C1 segment of cervical spinal cord (tissue), 14 donors: ENCODE measurements around the gene TDP1.
A peak's percentile ranks its signal among the peaks of the same experiment; 100 is the strongest.
"Not testable (repeated sequence)": the region's sequence is repeated elsewhere in the genome, so short reads cannot be mapped to it uniquely, and the experiment has no call there.

Experiments
- DNase-seq, 14 donors: peaks; one replicate each; lab custom pipeline; 2025; lab: John Stamatoyannopoulos, UW

Gene TDP1

GRCh38 chr14:90049390-90049789 is 93.7 kb downstream of the TDP1 start:
- DNase-seq, result no peak

- no peak for DNase-seq
Measured at GRCh38 chr14:90050271-90050670, 94.5 kb downstream of the TDP1 start.

GRCh38 chr14:90053044-90053443 is 97.3 kb downstream of the TDP1 start:
- no peak for DNase-seq

GRCh38 chr14:90054803-90055202 is 99.1 kb downstream of the TDP1 start:
- no peak for DNase-seq

- DNase-seq, result no peak
Measured at GRCh38 chr14:90056826-90057225, 101.1 kb downstream of the TDP1 start.

- no peak for DNase-seq
Measured at GRCh38 chr14:90058876-90059458, 103.2 kb downstream of the TDP1 start.

- DNase-seq, result peak in 8 of 14 donors; percentile 23 to 74 (median 37)
Measured at GRCh38 chr14:90060312-90060964, 104.7 kb downstream of the TDP1 start.

- no peak for DNase-seq
Measured at GRCh38 chr14:90060965-90061684, 105.4 kb downstream of the TDP1 start.

GRCh38 chr14:90061685-90062126 is 106.0 kb downstream of the TDP1 start, which contains the start of gene KCNK13:
KCNK13 (plus strand) TSS chr14:90061994; CDS start chr14:90062206, 212 bp downstream.
- DNase-seq, result peak in 1 of 14 donors; percentile 16

GRCh38 chr14:90062127-90062794 is 106.5 kb downstream of the TDP1 start:
- peak in 1 of 14 donors; percentile 16 for DNase-seq

GRCh38 chr14:90062822-90063539 is 107.3 kb downstream of the TDP1 start:
- DNase-seq, result peak in 1 of 14 donors; percentile 12

- DNase-seq, result no peak
Measured at GRCh38 chr14:90072350-90072749, 116.6 kb downstream of the TDP1 start.

- DNase-seq, result no peak
Measured at GRCh38 chr14:90079576-90079975, 123.8 kb downstream of the TDP1 start.

GRCh38 chr14:90087433-90087832 is 131.7 kb downstream of the TDP1 start:
- peak in 6 of 14 donors; percentile 22 to 55 (median 42) for DNase-seq

- no peak for DNase-seq
Measured at GRCh38 chr14:90088176-90088575, 132.4 kb downstream of the TDP1 start.

GRCh38 chr14:90089486-90089885 is 133.8 kb downstream of the TDP1 start:
- not testable (repeated sequence) for DNase-seq

GRCh38 chr14:90091393-90091792 is 135.7 kb downstream of the TDP1 start:
- DNase-seq, result no peak

- DNase-seq, result no peak
Measured at GRCh38 chr14:90093942-90094595, 138.3 kb downstream of the TDP1 start.
